Daoy (cell line): ENCODE data around the gene CBS. TPM values are rescaled to one million over a fixed set of nuclear protein-coding genes. Genes with fewer than 3 reads are reported as not detected.
"Not testable (repeated sequence)": the region's sequence is repeated elsewhere in the genome, so short reads cannot be mapped to it uniquely, and the experiment has no call there.

Source experiments
- DNase-seq: peaks from one replicate; pipeline ENCODE4 v3.0.0-alpha.2; 2015; ENCODE audit warnings: low read depth
- total RNA-seq: library from RNA; depleted of rRNA; stranded (reverse); fragments of >200 nt; shearing (Covaris generic); gene quantifications from 2 replicates; pipeline ENCODE4 v1.2.3, GENCODE V29; 2014; rRNA removed

The CBS gene
- 12.8 and 19.8 TPM in 2 replicates for total RNA-seq

GRCh38 chr21:43075170-43076022 is at the start of gene CBS:
Gene CBS, minus strand, starts transcription at chr21:43075835. Its CDS starts 3,642 bp downstream, at chr21:43072193.
- DNase-seq: not testable (repeated sequence)

GRCh38 chr21:43115956-43116355 is 40.3 kb upstream of the CBS start:
- not testable (repeated sequence) for DNase-seq

GRCh38 chr21:43114483-43114882 is 38.8 kb upstream of the CBS start:
- not testable (repeated sequence) for DNase-seq

- DNase-seq: not testable (repeated sequence)
Measured at GRCh38 chr21:43109006-43109405, 33.4 kb upstream of the CBS start.

- not testable (repeated sequence) for DNase-seq
Measured at GRCh38 chr21:43108177-43108576, 32.5 kb upstream of the CBS start.

GRCh38 chr21:43107794-43108137 is 32.1 kb upstream of the CBS start:
- DNase-seq: not testable (repeated sequence)

GRCh38 chr21:43106965-43107793 is 31.5 kb upstream of the CBS start, which contains the start of gene U2AF1:
Gene U2AF1, minus strand, starts transcription at chr21:43107570. Its CDS starts 76 bp downstream, at chr21:43107494.
- DNase-seq: peak; percentile 3

GRCh38 chr21:43104642-43105041 is 29.0 kb upstream of the CBS start:
- not testable (repeated sequence) for DNase-seq

- DNase-seq: not testable (repeated sequence)
Measured at GRCh38 chr21:43102281-43102680, 26.6 kb upstream of the CBS start.

GRCh38 chr21:43101676-43102075 is 26.0 kb upstream of the CBS start:
- not testable (repeated sequence) for DNase-seq

- not testable (repeated sequence) for DNase-seq
Measured at GRCh38 chr21:43101000-43101399, 25.4 kb upstream of the CBS start.

GRCh38 chr21:43091979-43092614 is 16.5 kb upstream of the CBS start:
- not testable (repeated sequence) for DNase-seq

GRCh38 chr21:43090947-43091346 is 15.3 kb upstream of the CBS start:
- DNase-seq: not testable (repeated sequence)

GRCh38 chr21:43089463-43089862 is 13.8 kb upstream of the CBS start:
- DNase-seq: not testable (repeated sequence)

- not testable (repeated sequence) for DNase-seq
Measured at GRCh38 chr21:43082587-43083300, 7.1 kb upstream of the CBS start.

GRCh38 chr21:43076643-43077042 is 1.0 kb upstream of the CBS start:
- not testable (repeated sequence) for DNase-seq

- not testable (repeated sequence) for DNase-seq
Measured at GRCh38 chr21:43076023-43076637, 495 bp upstream of the CBS start.

- not testable (repeated sequence) for DNase-seq
Measured at GRCh38 chr21:43074401-43075169, 1.1 kb downstream of the CBS start.

GRCh38 chr21:43072742-43073141 is 2.9 kb downstream of the CBS start:
- DNase-seq: not testable (repeated sequence)

GRCh38 chr21:43069682-43070081 is 6.0 kb downstream of the CBS start:
- not testable (repeated sequence) for DNase-seq
